HUES6 (cell line): ENCODE measurements around the gene SH3RF1.

Experiments
- H3K27ac ChIP-seq: 2 replicates; pipeline ENCODE4 v1.7.0; 2013; ENCODE audit warnings: low read depth, mild to moderate bottlenecking, low read length, inconsistent platforms
- H3K27me3 ChIP-seq: 2 replicates; pipeline ENCODE4 v1.6.1; 2013; ENCODE audit warnings: low read length; ENCODE audit not compliant: control insufficient read depth, insufficient read depth
- H3K36me3 ChIP-seq: 2 replicates; pipeline ENCODE4 v1.6.1; 2013; ENCODE audit warnings: low read length; ENCODE audit not compliant: control insufficient read depth, insufficient read depth
- H3K4me1 ChIP-seq: 2 replicates; pipeline ENCODE4 v1.6.1; 2013; ENCODE audit warnings: low read length; ENCODE audit not compliant: control insufficient read depth, insufficient read depth
- H3K4me3 ChIP-seq: 2 replicates; pipeline ENCODE4 v1.5.1; 2013; ENCODE audit warnings: low read depth, low read length
- H3K9ac ChIP-seq: one replicate; pipeline ENCODE4 v1.6.1; 2013; ENCODE audit warnings: mild to moderate bottlenecking, low read length
- H3K9me3 ChIP-seq: 2 replicates; pipeline ENCODE4 v1.6.1; 2013; ENCODE audit warnings: low read depth, low read length; ENCODE audit not compliant: control insufficient read depth, insufficient read depth

Gene SH3RF1

GRCh38 chr4:169158861-169159260, 111.9 kb downstream of the SH3RF1 start:
- no peaks in the 10 kb centered on the region for H3K4me1 ChIP-seq
- no peak overlapping the region for H3K9ac ChIP-seq
- no peak overlapping the region for H3K27ac ChIP-seq
- no peaks in the 10 kb centered on the region for H3K27me3 ChIP-seq
- no peak overlapping the region for H3K4me3 ChIP-seq
- H3K36me3 ChIP-seq = peaks cover 16% of the 10 kb centered on the region; the same call in 1 of the 2 replicates
- no peaks in the 10 kb centered on the region for H3K9me3 ChIP-seq

- Histone ChIP-seq H3K36me3 (peaks cover 16% of the 10 kb centered on the region; the same call in 1 of the 2 replicates), H3K9ac (no peak overlapping the region), H3K4me1 (no peaks in the 10 kb centered on the region), H3K9me3 (no peaks in the 10 kb centered on the region), H3K27me3 (no peaks in the 10 kb centered on the region), H3K4me3 (no peak overlapping the region), H3K27ac (no peak overlapping the region)
Observed at GRCh38 chr4:169158046-169158445, 112.7 kb downstream of the SH3RF1 start.

GRCh38 chr4:169156392-169156791, 114.4 kb downstream of the SH3RF1 start:
- Histone ChIP-seq H3K36me3 (peaks cover 19% of the 10 kb centered on the region), H3K4me3 (no peak overlapping the region), H3K4me1 (no peaks in the 10 kb centered on the region), H3K9ac (no peak overlapping the region), H3K27ac (no peak overlapping the region), H3K9me3 (no peaks in the 10 kb centered on the region), H3K27me3 (no peaks in the 10 kb centered on the region)

GRCh38 chr4:169154121-169154520, 116.6 kb downstream of the SH3RF1 start:
- Histone ChIP-seq H3K27ac (no peak overlapping the region), H3K9ac (no peak overlapping the region), H3K36me3 (peaks cover 19% of the 10 kb centered on the region), H3K4me3 (no peak overlapping the region), H3K9me3 (no peaks in the 10 kb centered on the region), H3K27me3 (no peaks in the 10 kb centered on the region), H3K4me1 (peaks cover 4% of the 10 kb centered on the region; the same call in 1 of the 2 replicates)

GRCh38 chr4:169153481-169154087, 117.2 kb downstream of the SH3RF1 start:
- Histone ChIP-seq H3K4me3 (no peak overlapping the region), H3K4me1 (peaks cover 4% of the 10 kb centered on the region; the same call in 1 of the 2 replicates), H3K9me3 (no peaks in the 10 kb centered on the region), H3K27ac (no peak overlapping the region), H3K27me3 (no peaks in the 10 kb centered on the region), H3K9ac (no peak overlapping the region), H3K36me3 (peaks cover 19% of the 10 kb centered on the region)

- H3K36me3 ChIP-seq = peaks cover 19% of the 10 kb centered on the region
Observed at GRCh38 chr4:169152899-169153298, 117.9 kb downstream of the SH3RF1 start.

GRCh38 chr4:169152098-169152497, 118.7 kb downstream of the SH3RF1 start:
- Histone ChIP-seq H3K9ac (no peak overlapping the region), H3K4me3 (no peak overlapping the region), H3K9me3 (no peaks in the 10 kb centered on the region), H3K27ac (no peak overlapping the region), H3K36me3 (peaks cover 19% of the 10 kb centered on the region), H3K4me1 (peaks cover 4% of the 10 kb centered on the region; the same call in 1 of the 2 replicates), H3K27me3 (no peaks in the 10 kb centered on the region)

More at GRCh38 chr4:169152899-169153298, 117.9 kb downstream of the SH3RF1 start:
- no peak overlapping the region for H3K9ac ChIP-seq
- H3K9me3 ChIP-seq = no peaks in the 10 kb centered on the region
- no peak overlapping the region for H3K27ac ChIP-seq
- H3K4me1 ChIP-seq = peaks cover 4% of the 10 kb centered on the region; the same call in 1 of the 2 replicates
- H3K4me3 ChIP-seq = no peak overlapping the region
- no peaks in the 10 kb centered on the region for H3K27me3 ChIP-seq

- peaks cover 4% of the 10 kb centered on the region; the same call in 1 of the 2 replicates for H3K4me1 ChIP-seq
- no peaks in the 10 kb centered on the region for H3K27me3 ChIP-seq
- peaks cover 19% of the 10 kb centered on the region for H3K36me3 ChIP-seq
- H3K4me3 ChIP-seq = no peak overlapping the region
- no peak overlapping the region for H3K9ac ChIP-seq
- H3K9me3 ChIP-seq = no peaks in the 10 kb centered on the region
- no peak overlapping the region for H3K27ac ChIP-seq
Observed at GRCh38 chr4:169151671-169152070, 119.1 kb downstream of the SH3RF1 start.

GRCh38 chr4:169150806-169151205, 120.0 kb downstream of the SH3RF1 start:
- H3K36me3 ChIP-seq = peaks cover 17% of the 10 kb centered on the region

GRCh38 chr4:169148885-169149284, 121.9 kb downstream of the SH3RF1 start:
- peaks cover 3% of the 10 kb centered on the region; the same call in 1 of the 2 replicates for H3K36me3 ChIP-seq
- no peak overlapping the region for H3K27ac ChIP-seq
- H3K27me3 ChIP-seq = no peaks in the 10 kb centered on the region
- H3K4me3 ChIP-seq = no peak overlapping the region
- no peaks in the 10 kb centered on the region for H3K9me3 ChIP-seq
- H3K4me1 ChIP-seq = peaks cover 4% of the 10 kb centered on the region; the same call in 1 of the 2 replicates
- H3K9ac ChIP-seq = no peak overlapping the region

More at GRCh38 chr4:169150806-169151205, 120.0 kb downstream of the SH3RF1 start:
- H3K4me3 ChIP-seq = no peak overlapping the region
- no peaks in the 10 kb centered on the region for H3K27me3 ChIP-seq
- no peaks in the 10 kb centered on the region for H3K9me3 ChIP-seq
- H3K27ac ChIP-seq = no peak overlapping the region
- H3K9ac ChIP-seq = no peak overlapping the region
- peaks cover 4% of the 10 kb centered on the region; the same call in 1 of the 2 replicates for H3K4me1 ChIP-seq

GRCh38 chr4:169147191-169147590, 123.6 kb downstream of the SH3RF1 start:
- Histone ChIP-seq H3K36me3 (no peaks in the 10 kb centered on the region), H3K9me3 (no peaks in the 10 kb centered on the region), H3K27ac (no peak overlapping the region), H3K9ac (no peak overlapping the region), H3K4me1 (peaks cover 4% of the 10 kb centered on the region; the same call in 1 of the 2 replicates), H3K27me3 (no peaks in the 10 kb centered on the region), H3K4me3 (no peak overlapping the region)
